Esophagus squamous epithelium (tissue), 4 donors: Measurements from ENCODE around the gene GNAL.

Source experiments
- CTCF ChIP-seq, 6 experiments: fragments of 450-650 bp in 4 of 6; fragments of 200-600 bp in 2 of 6; sonication (generic) in 2 of 6; IDR thresholded peaks; one replicate each; pipeline ENCODE4 v1.5.1; 2016 to 2019; ENCODE audit warnings: antibody characterized with exemption in 6 of 6, mild to moderate bottlenecking in 4 of 6, moderate library complexity in 4 of 6
- POLR2A ChIP-seq, 4 donors: fragments of 450-650 bp; IDR thresholded peaks; one replicate each; pipeline ENCODE4 v1.6.1; 2017; ENCODE audit warnings: antibody characterized with exemption in 4 of 4, mild to moderate bottlenecking in 4 of 4, moderate library complexity in 3 of 4

GRCh38 chr18:11653521-11653920 lies 35.5 kb upstream of the GNAL start:
- TF ChIP-seq CTCF (IDR thresholded peaks at IDR 0.05) = no peak
- TF ChIP-seq POLR2A (IDR thresholded peaks at IDR 0.05) = no peak
